ENCODE data around the gene CDCA3. TPM values are rescaled to one million over a fixed set of nuclear protein-coding genes. Genes with fewer than 3 reads are reported as not detected.

The CDCA3 gene
- total RNA-seq, 6 experiments from 2014 or later, result 0.62 to 1.7 (median 1.3) TPM

DNA sequence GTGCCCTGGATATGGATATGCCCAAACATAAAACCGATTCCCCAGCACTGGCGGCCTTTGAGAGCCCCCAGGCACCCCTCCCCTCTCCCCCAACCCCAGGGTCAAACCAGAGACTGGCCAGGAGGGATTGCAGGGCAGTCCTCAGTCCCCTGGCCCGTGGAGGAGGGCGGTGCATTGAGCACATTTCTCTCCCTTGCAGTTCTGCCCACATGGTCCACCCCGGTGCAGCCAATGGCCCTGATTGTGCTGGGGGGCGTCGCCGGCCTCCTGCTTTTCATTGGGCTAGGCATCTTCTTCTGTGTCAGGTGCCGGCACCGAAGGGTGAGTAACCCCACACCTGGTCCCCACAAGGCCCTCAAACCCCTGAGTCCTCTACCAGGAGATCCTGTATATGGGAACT, 32.9 kb downstream of the CDCA3 start:
- Histone ChIP-seq H3K27me3 (no peaks in the 10 kb centered on the region), H3K9me3 (no peaks in the 10 kb centered on the region), H3K4me1 (peaks cover 0 to 5% (median 0%) of the 10 kb centered on the region in 4 donors), H3K27ac (peak overlapping the region in 1 of 3 donors; percentile 44), H3K36me3 (no peaks in the 10 kb centered on the region), H3K4me3 (peak overlapping the region in 1 of 3 donors; percentile 13)
- TF ChIP-seq, protein P1, sequence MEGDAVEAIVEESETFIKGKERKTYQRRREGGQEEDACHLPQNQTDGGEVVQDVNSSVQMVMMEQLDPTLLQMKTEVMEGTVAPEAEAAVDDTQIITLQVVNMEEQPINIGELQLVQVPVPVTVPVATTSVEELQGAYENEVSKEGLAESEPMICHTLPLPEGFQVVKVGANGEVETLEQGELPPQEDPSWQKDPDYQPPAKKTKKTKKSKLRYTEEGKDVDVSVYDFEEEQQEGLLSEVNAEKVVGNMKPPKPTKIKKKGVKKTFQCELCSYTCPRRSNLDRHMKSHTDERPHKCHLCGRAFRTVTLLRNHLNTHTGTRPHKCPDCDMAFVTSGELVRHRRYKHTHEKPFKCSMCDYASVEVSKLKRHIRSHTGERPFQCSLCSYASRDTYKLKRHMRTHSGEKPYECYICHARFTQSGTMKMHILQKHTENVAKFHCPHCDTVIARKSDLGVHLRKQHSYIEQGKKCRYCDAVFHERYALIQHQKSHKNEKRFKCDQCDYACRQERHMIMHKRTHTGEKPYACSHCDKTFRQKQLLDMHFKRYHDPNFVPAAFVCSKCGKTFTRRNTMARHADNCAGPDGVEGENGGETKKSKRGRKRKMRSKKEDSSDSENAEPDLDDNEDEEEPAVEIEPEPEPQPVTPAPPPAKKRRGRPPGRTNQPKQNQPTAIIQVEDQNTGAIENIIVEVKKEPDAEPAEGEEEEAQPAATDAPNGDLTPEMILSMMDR (IDR thresholded peaks at IDR 0.05), result no peak
- no peak for TF ChIP-seq POLR2A (IDR thresholded peaks at IDR 0.05)
- ATAC-seq (peak; percentile 28 to 72 (median 59)), DNase-seq (no peak)
- intact Hi-C loops (cut with DNase I), result no loop called here
- WGBS (ENCODE audit: insufficient coverage, low coverage, low lambda C conversion rate, missing lambda C conversion rate), result no CpG with 5 or more reads among the region's 10 CpGs

DNA sequence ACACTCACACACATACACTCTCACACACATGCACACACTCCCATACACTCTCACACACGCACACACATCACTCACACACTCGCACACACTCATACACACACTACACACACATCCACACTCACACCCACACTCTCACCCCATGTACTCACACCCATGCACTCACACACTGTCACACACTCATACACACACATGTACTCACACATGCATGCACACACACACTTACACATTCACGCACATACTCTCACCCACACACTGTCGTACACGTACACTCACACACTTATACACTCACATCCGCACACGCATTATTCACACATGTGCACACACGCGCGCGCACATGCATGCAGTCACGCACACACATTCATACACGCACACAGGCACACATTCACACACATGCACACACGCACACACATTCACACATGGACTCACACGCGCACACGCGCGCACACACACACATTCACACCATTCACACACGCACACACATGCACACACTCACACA, 33.4 kb downstream of the CDCA3 start:
- Histone ChIP-seq H3K9me3 (no peaks in the 10 kb centered on the region), H3K36me3 (no peaks in the 10 kb centered on the region), H3K4me1 (peaks cover 0 to 5% (median 0%) of the 10 kb centered on the region in 4 donors), H3K27ac (no peak overlapping the region), H3K4me3 (no peak overlapping the region), H3K27me3 (no peaks in the 10 kb centered on the region)
- ATAC-seq (no peak), DNase-seq (no peak)
- no peak for TF ChIP-seq POLR2A (IDR thresholded peaks at IDR 0.05)
- TF ChIP-seq, protein P1 (IDR thresholded peaks at IDR 0.05), result no peak
- 83% methylated on average over 20 of the region's 20 CpGs for WGBS (ENCODE audit: insufficient coverage, low coverage, low lambda C conversion rate, missing lambda C conversion rate)
- intact Hi-C loops (cut with DNase I), result no loop called here

- DNase-seq (no peak), ATAC-seq (no peak)
- Histone ChIP-seq H3K36me3 (no peaks in the 10 kb centered on the region), H3K27ac (no peak overlapping the region), H3K9me3 (no peaks in the 10 kb centered on the region), H3K27me3 (no peaks in the 10 kb centered on the region), H3K4me3 (no peak overlapping the region), H3K4me1 (peaks cover 0 to 5% (median 0%) of the 10 kb centered on the region in 4 donors)
- intact Hi-C loops (cut with DNase I), result no loop called here
- TF ChIP-seq POLR2A (IDR thresholded peaks at IDR 0.05), result no peak
- TF ChIP-seq, protein P1 (IDR thresholded peaks at IDR 0.05), result no peak
- 64% methylated on average over 5 of the region's 8 CpGs for WGBS (ENCODE audit: insufficient coverage, low coverage, low lambda C conversion rate, missing lambda C conversion rate)
Measured at GRCh38 chr12:6817098-6817497, 34.0 kb downstream of the CDCA3 start.

- WGBS (ENCODE audit: insufficient coverage, low coverage, low lambda C conversion rate, missing lambda C conversion rate), result 64% methylated on average over 3 of the region's 3 CpGs
- H3K4me1 ChIP-seq, result no peaks in the 10 kb centered on the region
- no peaks in the 10 kb centered on the region for H3K36me3 ChIP-seq
- ATAC-seq, result no peak
- intact Hi-C loops (cut with DNase I), result no loop called here
- no peaks in the 10 kb centered on the region for H3K27me3 ChIP-seq
- no peaks in the 10 kb centered on the region for H3K9me3 ChIP-seq
- DNase-seq, result no peak
- H3K27ac ChIP-seq, result no peak overlapping the region
- no peak overlapping the region for H3K4me3 ChIP-seq
- no peak for TF ChIP-seq POLR2A (IDR thresholded peaks at IDR 0.05)
- TF ChIP-seq, protein P1 (IDR thresholded peaks at IDR 0.05), result no peak
Measured at GRCh38 chr12:6816598-6816997, 34.5 kb downstream of the CDCA3 start.

GRCh38 chr12:6813363-6813762, 37.7 kb downstream of the CDCA3 start:
- H3K27me3 ChIP-seq, result no peaks in the 10 kb centered on the region
- no peaks in the 10 kb centered on the region for H3K36me3 ChIP-seq
- H3K4me1 ChIP-seq, result no peaks in the 10 kb centered on the region
- intact Hi-C loops (cut with DNase I), result no loop called here
- ATAC-seq, result no peak
- no peaks in the 10 kb centered on the region for H3K9me3 ChIP-seq
- no peak overlapping the region for H3K4me3 ChIP-seq
- no peak overlapping the region for H3K27ac ChIP-seq
- DNase-seq, result no peak
- TF ChIP-seq POLR2A (IDR thresholded peaks at IDR 0.05), result no peak
- TF ChIP-seq, protein P1 (IDR thresholded peaks at IDR 0.05), result no peak
- 69% methylated on average over 4 of the region's 4 CpGs for WGBS (ENCODE audit: insufficient coverage, low coverage, low lambda C conversion rate, missing lambda C conversion rate)
